DOHH2 (cell line): Measurements from ENCODE around the gene ABR.
A peak's percentile ranks its signal among the peaks of the same experiment; 100 is the strongest.

Experiments
- CTCF ChIP-seq: fragments of 200-600 bp; sonication (generic); IDR thresholded peaks from one replicate; pipeline ENCODE4 v1.5.1; 2014; ENCODE audit warnings: antibody characterized with exemption, mild to moderate bottlenecking, low read depth, low read length; ENCODE audit not compliant: poor library complexity, severe bottlenecking
- EZH2phosphoT487 ChIP-seq: fragments of 200-600 bp; sonication (generic); IDR thresholded peaks from 2 replicates; pipeline ENCODE4 v1.6.1; 2017; ENCODE audit warnings: borderline replicate concordance, mild to moderate bottlenecking, antibody characterized with exemption, low read length, moderate library complexity, mixed read lengths

GRCh38 chr17:1164935-1165556, 14.7 kb downstream of the ABR start:
- TF ChIP-seq CTCF (peak; percentile 26), EZH2phosphoT487 (no peak)
